DOHH2 (cell line): ENCODE data around the gene THEM5.

ENCODE experiments used
- EZH2phosphoT487 ChIP-seq: fragments of 200-600 bp; sonication (generic); IDR thresholded peaks from 2 replicates; pipeline ENCODE4 v1.6.1; 2017; ENCODE audit warnings: borderline replicate concordance, mild to moderate bottlenecking, antibody characterized with exemption, low read length, moderate library complexity, mixed read lengths
- TF ChIP-seq, protein P1 (sequence below): fragments of 200-600 bp; sonication (generic); IDR thresholded peaks from one replicate; pipeline ENCODE4 v1.5.1; 2014; ENCODE audit warnings: antibody characterized with exemption, mild to moderate bottlenecking, low read depth, low read length; ENCODE audit not compliant: poor library complexity, severe bottlenecking

DNA sequence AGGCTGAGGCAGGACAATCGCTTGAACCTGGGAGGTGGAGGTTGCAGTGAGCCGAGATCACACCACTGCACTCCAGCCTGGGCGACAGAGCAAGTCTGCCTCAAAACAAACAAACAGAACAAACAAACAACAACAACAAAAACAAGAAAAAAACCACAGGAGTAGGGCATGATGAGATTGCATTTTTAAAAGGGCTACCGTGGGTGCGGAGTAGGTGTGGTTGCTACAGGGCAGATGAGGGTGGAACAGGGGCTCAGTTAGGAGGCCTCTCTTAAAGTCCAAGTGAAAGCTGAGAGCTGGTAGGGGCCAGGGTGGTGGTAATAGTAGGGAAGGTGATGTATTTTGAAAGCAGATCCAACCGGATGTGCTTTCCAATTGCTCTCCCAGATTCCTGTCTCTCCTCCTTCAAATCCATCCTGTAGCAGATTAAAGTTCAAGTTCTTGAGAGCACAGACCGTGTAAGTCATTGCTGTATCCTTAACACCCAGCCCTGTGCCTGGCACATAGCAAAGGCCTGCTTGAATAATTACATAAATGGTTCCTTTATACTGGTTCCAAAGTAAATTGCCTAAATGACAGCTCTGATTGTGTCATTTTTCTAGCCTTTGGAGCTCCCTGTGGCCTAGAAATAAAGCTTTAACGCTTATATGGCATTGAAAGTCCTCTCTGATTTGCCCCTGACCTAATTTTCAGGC is 44.1 kb downstream of the THEM5 start:
- TF ChIP-seq, protein P1, sequence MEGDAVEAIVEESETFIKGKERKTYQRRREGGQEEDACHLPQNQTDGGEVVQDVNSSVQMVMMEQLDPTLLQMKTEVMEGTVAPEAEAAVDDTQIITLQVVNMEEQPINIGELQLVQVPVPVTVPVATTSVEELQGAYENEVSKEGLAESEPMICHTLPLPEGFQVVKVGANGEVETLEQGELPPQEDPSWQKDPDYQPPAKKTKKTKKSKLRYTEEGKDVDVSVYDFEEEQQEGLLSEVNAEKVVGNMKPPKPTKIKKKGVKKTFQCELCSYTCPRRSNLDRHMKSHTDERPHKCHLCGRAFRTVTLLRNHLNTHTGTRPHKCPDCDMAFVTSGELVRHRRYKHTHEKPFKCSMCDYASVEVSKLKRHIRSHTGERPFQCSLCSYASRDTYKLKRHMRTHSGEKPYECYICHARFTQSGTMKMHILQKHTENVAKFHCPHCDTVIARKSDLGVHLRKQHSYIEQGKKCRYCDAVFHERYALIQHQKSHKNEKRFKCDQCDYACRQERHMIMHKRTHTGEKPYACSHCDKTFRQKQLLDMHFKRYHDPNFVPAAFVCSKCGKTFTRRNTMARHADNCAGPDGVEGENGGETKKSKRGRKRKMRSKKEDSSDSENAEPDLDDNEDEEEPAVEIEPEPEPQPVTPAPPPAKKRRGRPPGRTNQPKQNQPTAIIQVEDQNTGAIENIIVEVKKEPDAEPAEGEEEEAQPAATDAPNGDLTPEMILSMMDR, result no peak
- TF ChIP-seq EZH2phosphoT487, result no peak
